ENCODE results near the gene FAM90A1. TPM values are rescaled to one million over a fixed set of nuclear protein-coding genes. Genes with fewer than 3 reads are reported as not detected.
"Not testable (repeated sequence)": the region's sequence is repeated elsewhere in the genome, so short reads cannot be mapped to it uniquely, and the experiment has no call there.

FAM90A1 gene
- total and polyA plus RNA-seq, 2 donors (not counting 3 experiments of a cell fraction or from before 2014, with no cell fraction given) = 0.10 TPM; not detected in 1

DNA sequence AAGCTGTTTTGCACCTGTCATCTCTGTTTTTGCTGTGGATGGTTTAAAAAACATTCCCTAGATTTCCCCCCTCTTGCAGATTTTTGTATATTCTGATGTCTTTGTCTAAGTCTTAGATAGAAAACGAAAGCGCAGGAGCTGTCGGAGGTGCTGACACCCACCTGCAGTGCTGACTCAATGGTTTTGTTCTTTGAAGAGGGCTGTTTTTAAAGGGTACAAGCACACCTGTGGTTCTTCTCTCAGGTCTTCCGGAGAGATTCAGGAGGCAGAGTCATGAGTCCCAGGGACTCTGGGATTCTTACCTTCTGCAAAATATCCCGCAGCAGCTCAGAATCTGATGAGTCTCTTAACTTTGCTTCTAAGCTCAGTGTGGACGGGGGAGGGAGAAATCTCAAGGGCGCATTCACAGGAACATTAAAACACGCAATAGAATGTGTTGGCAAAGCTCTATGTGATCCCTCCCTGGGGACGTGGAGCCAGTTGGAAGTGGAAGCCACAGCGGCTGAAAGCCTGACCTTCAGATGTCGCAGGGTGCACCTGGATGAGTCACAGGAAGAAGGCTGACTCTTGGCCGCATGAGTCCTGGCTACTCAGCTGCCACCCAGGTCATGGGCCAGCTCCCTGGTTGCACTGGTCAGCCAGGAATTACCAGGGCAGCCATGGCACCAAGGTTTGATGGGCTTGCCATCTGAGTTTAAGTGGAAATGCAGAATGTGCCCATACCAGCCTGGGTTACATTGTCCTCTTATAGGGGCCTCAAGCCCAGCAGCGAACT is 13.1 kb upstream of the FAM90A1 start:
- H3K36me3 ChIP-seq (ENCODE audit: control insufficient read depth in 2 of 2, extremely low read depth in 1 of 2, insufficient read depth in 2 of 2, low read length in 2 of 2); H3K27me3 ChIP-seq (ENCODE audit: control insufficient read depth in 2 of 2, insufficient read depth in 2 of 2, low read length in 2 of 2); H3K27ac ChIP-seq (ENCODE audit: insufficient read depth, low read depth, low read length); CTCF ChIA-PET; H3K9ac ChIP-seq (replicated peaks; ENCODE audit: extremely low read depth, insufficient read depth, low read length); H3K4me3 ChIP-seq (replicated peaks in 1 of 3; ENCODE audit: insufficient read depth in 1 of 3, low read depth in 1 of 3, low read length in 3 of 3); dilution Hi-C loops (cut with MboI; ENCODE audit: extremely low pct_ligation_motif_present, low sequenced_read_pairs); H3K9me1 ChIP-seq (replicated peaks; ENCODE audit: control insufficient read depth, extremely low read depth, insufficient read depth, low read length); H2AFZ ChIP-seq (ENCODE audit: low read depth, low read length); H3K4me1 ChIP-seq (ENCODE audit: control insufficient read depth, extremely low read depth, insufficient read depth, low read length); H4K20me1 ChIP-seq (replicated peaks; ENCODE audit: control insufficient read depth, extremely low read depth, insufficient read depth, low read length); DNase-seq (ENCODE audit: low read depth, low spot score); H3K4me2 ChIP-seq (ENCODE audit: insufficient read depth, low read length); H3K79me2 ChIP-seq (ENCODE audit: control insufficient read depth, insufficient read depth, low read length); BruUV-seq (replicated peaks); FAIRE-seq; POLR2A ChIA-PET; H3K9me3 ChIP-seq (replicated peaks; ENCODE audit: control insufficient read depth, insufficient read depth, low read length): not testable (repeated sequence)
- intact Hi-C loops (cut with micrococcal nuclease) = loop anchor here (10.0 kb wide), 1 partner anchor 454 kb away; the partner anchor contains the start of gene RIMKLB

DNA sequence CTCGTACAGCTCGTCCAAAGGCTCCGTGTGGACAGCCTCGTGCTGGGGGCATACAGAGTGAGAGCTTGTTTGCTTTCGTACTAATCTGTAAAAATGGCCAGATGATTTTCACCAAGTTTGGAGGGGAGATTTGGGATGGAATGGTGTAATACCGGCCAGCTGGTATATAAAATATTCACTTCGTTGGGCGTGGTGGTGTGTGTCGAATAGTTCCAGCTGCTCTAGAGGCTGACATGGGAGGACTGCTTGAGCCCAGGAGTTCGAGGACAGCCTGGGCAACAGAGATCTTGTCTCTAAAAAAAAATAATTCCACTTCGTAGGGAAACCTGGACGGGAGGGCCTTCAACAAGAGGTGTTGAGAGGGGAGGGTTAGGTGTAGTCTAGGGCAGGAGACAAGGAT is 9.6 kb upstream of the FAM90A1 start:
- H3K9me3 ChIP-seq (replicated peaks; ENCODE audit: control insufficient read depth, insufficient read depth, low read length); BruUV-seq (replicated peaks); H3K9me1 ChIP-seq (replicated peaks; ENCODE audit: control insufficient read depth, extremely low read depth, insufficient read depth, low read length); H2AFZ ChIP-seq (ENCODE audit: low read depth, low read length); FAIRE-seq; H3K36me3 ChIP-seq (ENCODE audit: control insufficient read depth in 2 of 2, extremely low read depth in 1 of 2, insufficient read depth in 2 of 2, low read length in 2 of 2); POLR2A ChIA-PET; H3K4me3 ChIP-seq (replicated peaks in 1 of 3; ENCODE audit: insufficient read depth in 1 of 3, low read depth in 1 of 3, low read length in 3 of 3); H3K79me2 ChIP-seq (ENCODE audit: control insufficient read depth, insufficient read depth, low read length); H3K4me2 ChIP-seq (ENCODE audit: insufficient read depth, low read length); H3K9ac ChIP-seq (replicated peaks; ENCODE audit: extremely low read depth, insufficient read depth, low read length); dilution Hi-C loops (cut with MboI; ENCODE audit: extremely low pct_ligation_motif_present, low sequenced_read_pairs); H4K20me1 ChIP-seq (replicated peaks; ENCODE audit: control insufficient read depth, extremely low read depth, insufficient read depth, low read length); H3K27me3 ChIP-seq (ENCODE audit: control insufficient read depth in 2 of 2, insufficient read depth in 2 of 2, low read length in 2 of 2); H3K27ac ChIP-seq (ENCODE audit: insufficient read depth, low read depth, low read length); H3K4me1 ChIP-seq (ENCODE audit: control insufficient read depth, extremely low read depth, insufficient read depth, low read length); DNase-seq (ENCODE audit: low read depth, low spot score): not testable (repeated sequence)
- CTCF ChIA-PET = interaction anchor here (0.5 to 3.7 kb wide), 6 partner anchors 80 to 690 kb away, joined by 3 to 48 read pairs (median 3); partner anchors contain the start of gene ZNF705A
- intact Hi-C loops (cut with micrococcal nuclease) = loop anchor here (1.0 kb wide), 2 partner anchors 26 to 129 kb away; no protein-coding TSS in a partner anchor

DNA sequence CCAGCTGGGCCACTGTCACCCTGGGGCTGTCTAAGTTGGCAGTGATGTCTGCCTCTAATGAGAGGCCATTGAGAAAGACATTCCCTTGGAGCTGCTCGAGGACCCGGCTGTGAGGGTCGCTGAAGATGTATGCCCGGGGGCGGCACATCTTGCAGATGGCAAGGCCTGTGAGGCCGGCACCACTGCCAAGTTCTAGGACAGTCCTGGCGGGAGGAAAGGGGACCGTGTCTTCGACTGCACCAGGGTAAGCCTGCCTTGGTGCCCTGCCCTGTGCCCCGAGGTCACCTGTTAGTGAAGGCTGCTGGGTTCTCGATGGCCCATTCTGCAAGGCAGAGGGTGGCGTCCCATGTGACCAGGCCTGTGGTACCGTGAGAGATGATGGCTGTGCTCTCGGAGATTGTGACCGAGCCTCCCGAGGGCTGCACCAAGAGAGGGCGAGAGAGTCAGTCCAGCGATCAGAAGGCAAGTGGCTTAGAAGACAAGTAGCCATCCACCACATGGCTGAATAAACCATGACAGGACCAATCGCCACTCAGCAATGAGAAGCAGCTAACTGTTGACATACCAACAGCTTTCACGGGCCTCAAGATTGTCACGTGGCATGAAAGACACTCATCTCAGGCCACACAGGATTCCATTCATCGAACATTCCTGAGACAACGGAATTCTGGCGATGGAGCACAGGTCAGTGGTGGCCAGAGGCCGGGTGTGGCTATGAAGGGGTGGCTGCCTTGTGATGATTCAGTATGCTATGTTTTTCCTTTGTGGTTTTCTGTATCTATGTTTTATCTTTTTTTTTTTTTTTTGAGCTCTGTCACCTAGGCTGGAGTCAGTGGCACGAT is 8.1 kb upstream of the FAM90A1 start:
- H3K9me1 ChIP-seq (replicated peaks; ENCODE audit: control insufficient read depth, extremely low read depth, insufficient read depth, low read length); H2AFZ ChIP-seq (ENCODE audit: low read depth, low read length); H3K27me3 ChIP-seq (ENCODE audit: control insufficient read depth in 2 of 2, insufficient read depth in 2 of 2, low read length in 2 of 2); DNase-seq (ENCODE audit: low read depth, low spot score); FAIRE-seq; H3K9me3 ChIP-seq (replicated peaks; ENCODE audit: control insufficient read depth, insufficient read depth, low read length); H3K4me2 ChIP-seq (ENCODE audit: insufficient read depth, low read length); intact Hi-C loops (cut with micrococcal nuclease); H4K20me1 ChIP-seq (replicated peaks; ENCODE audit: control insufficient read depth, extremely low read depth, insufficient read depth, low read length); H3K79me2 ChIP-seq (ENCODE audit: control insufficient read depth, insufficient read depth, low read length); BruUV-seq (replicated peaks); H3K4me1 ChIP-seq (ENCODE audit: control insufficient read depth, extremely low read depth, insufficient read depth, low read length); POLR2A ChIA-PET; dilution Hi-C loops (cut with MboI; ENCODE audit: extremely low pct_ligation_motif_present, low sequenced_read_pairs); H3K36me3 ChIP-seq (ENCODE audit: control insufficient read depth in 2 of 2, extremely low read depth in 1 of 2, insufficient read depth in 2 of 2, low read length in 2 of 2); H3K9ac ChIP-seq (replicated peaks; ENCODE audit: extremely low read depth, insufficient read depth, low read length); H3K4me3 ChIP-seq (replicated peaks in 1 of 3; ENCODE audit: insufficient read depth in 1 of 3, low read depth in 1 of 3, low read length in 3 of 3); H3K27ac ChIP-seq (ENCODE audit: insufficient read depth, low read depth, low read length): not testable (repeated sequence)
- CTCF ChIA-PET = interaction anchor here (3.7 kb wide), 1 partner anchor 126 kb away, joined by 48 read pairs; no protein-coding TSS in a partner anchor

DNA sequence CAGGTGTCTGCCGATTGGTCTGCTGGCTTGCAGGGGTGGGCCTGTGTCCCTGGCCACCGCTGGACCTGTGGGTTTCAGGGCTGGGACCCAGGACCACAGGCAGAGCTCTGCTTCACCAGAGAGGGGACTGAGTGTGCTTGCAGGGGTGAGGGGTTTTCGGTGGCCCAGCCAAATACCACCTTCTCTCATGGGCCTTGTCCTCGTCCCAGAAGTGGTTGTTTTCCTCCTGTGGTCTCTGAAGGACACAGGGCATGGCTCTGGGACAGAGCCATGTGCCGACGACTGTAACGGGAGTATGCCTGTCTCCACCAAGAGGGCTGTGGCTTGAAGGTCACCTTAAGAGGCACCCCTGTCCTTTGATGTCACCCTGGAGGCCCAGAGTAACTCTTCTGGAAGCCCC is 7.3 kb upstream of the FAM90A1 start:
- FAIRE-seq; H3K36me3 ChIP-seq (ENCODE audit: control insufficient read depth in 2 of 2, extremely low read depth in 1 of 2, insufficient read depth in 2 of 2, low read length in 2 of 2); H3K9ac ChIP-seq (replicated peaks; ENCODE audit: extremely low read depth, insufficient read depth, low read length); H2AFZ ChIP-seq (ENCODE audit: low read depth, low read length); POLR2A ChIA-PET; intact Hi-C loops (cut with micrococcal nuclease); dilution Hi-C loops (cut with MboI; ENCODE audit: extremely low pct_ligation_motif_present, low sequenced_read_pairs); H3K9me3 ChIP-seq (replicated peaks; ENCODE audit: control insufficient read depth, insufficient read depth, low read length); H3K4me1 ChIP-seq (ENCODE audit: control insufficient read depth, extremely low read depth, insufficient read depth, low read length); H3K9me1 ChIP-seq (replicated peaks; ENCODE audit: control insufficient read depth, extremely low read depth, insufficient read depth, low read length); H3K4me2 ChIP-seq (ENCODE audit: insufficient read depth, low read length); H4K20me1 ChIP-seq (replicated peaks; ENCODE audit: control insufficient read depth, extremely low read depth, insufficient read depth, low read length); DNase-seq (ENCODE audit: low read depth, low spot score); H3K27me3 ChIP-seq (ENCODE audit: control insufficient read depth in 2 of 2, insufficient read depth in 2 of 2, low read length in 2 of 2); H3K27ac ChIP-seq (ENCODE audit: insufficient read depth, low read depth, low read length); H3K4me3 ChIP-seq (replicated peaks in 1 of 3; ENCODE audit: insufficient read depth in 1 of 3, low read depth in 1 of 3, low read length in 3 of 3); BruUV-seq (replicated peaks); CTCF ChIA-PET; H3K79me2 ChIP-seq (ENCODE audit: control insufficient read depth, insufficient read depth, low read length): not testable (repeated sequence)

All from endothelial cell of umbilical vein (primary cell).